HEK293 (cell line): ENCODE measurements around the gene EDNRB.

Experiments used
- BCL11A ChIP-seq: fragments of 450-650 bp; formaldehyde crosslinking; IDR thresholded peaks from 2 replicates; pipeline ENCODE4 v1.5.1; 2016; ENCODE audit warnings: low read depth, missing biosample characterization, missing genetic modification characterization
- KLF9 ChIP-seq: fragments of 450-650 bp; formaldehyde crosslinking; IDR thresholded peaks from 2 replicates; pipeline ENCODE4 v1.5.1; 2016; ENCODE audit warnings: missing biosample characterization, missing genetic modification characterization, low read depth
- PATZ1 ChIP-seq: fragments of 450-650 bp; formaldehyde crosslinking; IDR thresholded peaks from 2 replicates; pipeline ENCODE4 v1.5.1; 2016; ENCODE audit warnings: missing biosample characterization, missing genetic modification characterization
- SCRT2 ChIP-seq: fragments of 450-650 bp; formaldehyde crosslinking; IDR thresholded peaks from 2 replicates; pipeline ENCODE4 v1.5.1; 2016; ENCODE audit warnings: missing biosample characterization, missing genetic modification characterization
- YY1 ChIP-seq: fragments of 450-650 bp; formaldehyde crosslinking; IDR thresholded peaks from 2 replicates; pipeline ENCODE4 v1.5.1; 2018; ENCODE audit warnings: missing biosample characterization, missing genetic modification characterization
- ZNF10 ChIP-seq: fragments of 450-650 bp; formaldehyde crosslinking; IDR thresholded peaks from 2 replicates; pipeline ENCODE4 v1.5.1; 2017; ENCODE audit warnings: missing biosample characterization, missing genetic modification characterization
- ZNF146 ChIP-seq: fragments of 450-650 bp; formaldehyde crosslinking; IDR thresholded peaks from 2 replicates; pipeline ENCODE4 v1.5.1; 2016; ENCODE audit warnings: missing biosample characterization, missing genetic modification characterization
- ZNF302 ChIP-seq: fragments of 450-650 bp; formaldehyde crosslinking; IDR thresholded peaks from 2 replicates; pipeline ENCODE4 v1.5.1; 2016; ENCODE audit warnings: missing biosample characterization, missing genetic modification characterization, low read depth
- ZNF513 ChIP-seq: fragments of 450-650 bp; IDR thresholded peaks from 2 replicates; pipeline ENCODE4 v1.5.1; 2018; ENCODE audit warnings: missing biosample characterization, missing genetic modification characterization
- ZNF768 ChIP-seq: fragments of 450-650 bp; formaldehyde crosslinking; IDR thresholded peaks from 2 replicates; pipeline ENCODE4 v1.5.1; 2018; ENCODE audit warnings: missing biosample characterization, mild to moderate bottlenecking, missing genetic modification characterization
- TF ChIP-seq, protein P1 (sequence below): fragments of 450-650 bp; formaldehyde crosslinking; IDR thresholded peaks from 2 replicates; pipeline ENCODE4 v1.5.1; 2016; ENCODE audit warnings: missing biosample characterization, missing genetic modification characterization
- TF ChIP-seq, protein P2 (sequence below): fragments of 450-650 bp; formaldehyde crosslinking; IDR thresholded peaks from 2 replicates; pipeline ENCODE4 v1.5.1; 2016; ENCODE audit warnings: missing biosample characterization, missing genetic modification characterization
- TF ChIP-seq, protein P3 (sequence below): fragments of 450-650 bp; formaldehyde crosslinking; IDR thresholded peaks from 2 replicates; pipeline ENCODE4 v1.5.1; 2016; ENCODE audit warnings: missing biosample characterization, missing genetic modification characterization

DNA sequence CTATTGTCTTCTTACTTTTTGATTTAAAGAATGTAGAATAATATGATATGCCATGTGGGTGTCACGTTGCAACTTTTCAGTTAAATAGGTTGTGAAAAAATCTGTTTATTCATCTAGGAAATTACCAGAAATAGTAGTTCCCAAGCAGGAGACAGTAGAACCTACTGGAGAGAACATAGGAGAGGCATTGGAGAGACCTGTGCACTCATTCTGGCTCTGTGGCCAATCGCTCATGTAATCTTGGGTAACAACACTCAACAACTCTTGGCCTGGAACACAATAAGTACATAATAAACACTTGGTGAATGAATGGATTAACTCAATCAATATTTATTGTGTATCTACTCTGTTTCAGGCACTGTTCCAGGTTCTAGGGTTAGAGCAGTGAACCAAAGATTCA is 35.3 kb downstream of the EDNRB start:
- TF ChIP-seq, protein P1, sequence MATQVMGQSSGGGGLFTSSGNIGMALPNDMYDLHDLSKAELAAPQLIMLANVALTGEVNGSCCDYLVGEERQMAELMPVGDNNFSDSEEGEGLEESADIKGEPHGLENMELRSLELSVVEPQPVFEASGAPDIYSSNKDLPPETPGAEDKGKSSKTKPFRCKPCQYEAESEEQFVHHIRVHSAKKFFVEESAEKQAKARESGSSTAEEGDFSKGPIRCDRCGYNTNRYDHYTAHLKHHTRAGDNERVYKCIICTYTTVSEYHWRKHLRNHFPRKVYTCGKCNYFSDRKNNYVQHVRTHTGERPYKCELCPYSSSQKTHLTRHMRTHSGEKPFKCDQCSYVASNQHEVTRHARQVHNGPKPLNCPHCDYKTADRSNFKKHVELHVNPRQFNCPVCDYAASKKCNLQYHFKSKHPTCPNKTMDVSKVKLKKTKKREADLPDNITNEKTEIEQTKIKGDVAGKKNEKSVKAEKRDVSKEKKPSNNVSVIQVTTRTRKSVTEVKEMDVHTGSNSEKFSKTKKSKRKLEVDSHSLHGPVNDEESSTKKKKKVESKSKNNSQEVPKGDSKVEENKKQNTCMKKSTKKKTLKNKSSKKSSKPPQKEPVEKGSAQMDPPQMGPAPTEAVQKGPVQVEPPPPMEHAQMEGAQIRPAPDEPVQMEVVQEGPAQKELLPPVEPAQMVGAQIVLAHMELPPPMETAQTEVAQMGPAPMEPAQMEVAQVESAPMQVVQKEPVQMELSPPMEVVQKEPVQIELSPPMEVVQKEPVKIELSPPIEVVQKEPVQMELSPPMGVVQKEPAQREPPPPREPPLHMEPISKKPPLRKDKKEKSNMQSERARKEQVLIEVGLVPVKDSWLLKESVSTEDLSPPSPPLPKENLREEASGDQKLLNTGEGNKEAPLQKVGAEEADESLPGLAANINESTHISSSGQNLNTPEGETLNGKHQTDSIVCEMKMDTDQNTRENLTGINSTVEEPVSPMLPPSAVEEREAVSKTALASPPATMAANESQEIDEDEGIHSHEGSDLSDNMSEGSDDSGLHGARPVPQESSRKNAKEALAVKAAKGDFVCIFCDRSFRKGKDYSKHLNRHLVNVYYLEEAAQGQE: no peak
- TF ChIP-seq PATZ1 (no peak), ZNF513 (no peak), ZNF768 (tag by site-specific recombination) (no peak), KLF9 (tag by site-specific recombination) (no peak), YY1 (tag by site-specific recombination) (no peak), ZNF146 (tag by site-specific recombination) (no peak), SCRT2 (tag by site-specific recombination) (no peak), ZNF10 (tag by site-specific recombination) (no peak), BCL11A (tag by site-specific recombination) (no peak), ZNF302 (tag by site-specific recombination) (no peak)
- TF ChIP-seq, protein P2, sequence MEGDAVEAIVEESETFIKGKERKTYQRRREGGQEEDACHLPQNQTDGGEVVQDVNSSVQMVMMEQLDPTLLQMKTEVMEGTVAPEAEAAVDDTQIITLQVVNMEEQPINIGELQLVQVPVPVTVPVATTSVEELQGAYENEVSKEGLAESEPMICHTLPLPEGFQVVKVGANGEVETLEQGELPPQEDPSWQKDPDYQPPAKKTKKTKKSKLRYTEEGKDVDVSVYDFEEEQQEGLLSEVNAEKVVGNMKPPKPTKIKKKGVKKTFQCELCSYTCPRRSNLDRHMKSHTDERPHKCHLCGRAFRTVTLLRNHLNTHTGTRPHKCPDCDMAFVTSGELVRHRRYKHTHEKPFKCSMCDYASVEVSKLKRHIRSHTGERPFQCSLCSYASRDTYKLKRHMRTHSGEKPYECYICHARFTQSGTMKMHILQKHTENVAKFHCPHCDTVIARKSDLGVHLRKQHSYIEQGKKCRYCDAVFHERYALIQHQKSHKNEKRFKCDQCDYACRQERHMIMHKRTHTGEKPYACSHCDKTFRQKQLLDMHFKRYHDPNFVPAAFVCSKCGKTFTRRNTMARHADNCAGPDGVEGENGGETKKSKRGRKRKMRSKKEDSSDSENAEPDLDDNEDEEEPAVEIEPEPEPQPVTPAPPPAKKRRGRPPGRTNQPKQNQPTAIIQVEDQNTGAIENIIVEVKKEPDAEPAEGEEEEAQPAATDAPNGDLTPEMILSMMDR (tag by site-specific recombination): no peak
- TF ChIP-seq, protein P3, sequence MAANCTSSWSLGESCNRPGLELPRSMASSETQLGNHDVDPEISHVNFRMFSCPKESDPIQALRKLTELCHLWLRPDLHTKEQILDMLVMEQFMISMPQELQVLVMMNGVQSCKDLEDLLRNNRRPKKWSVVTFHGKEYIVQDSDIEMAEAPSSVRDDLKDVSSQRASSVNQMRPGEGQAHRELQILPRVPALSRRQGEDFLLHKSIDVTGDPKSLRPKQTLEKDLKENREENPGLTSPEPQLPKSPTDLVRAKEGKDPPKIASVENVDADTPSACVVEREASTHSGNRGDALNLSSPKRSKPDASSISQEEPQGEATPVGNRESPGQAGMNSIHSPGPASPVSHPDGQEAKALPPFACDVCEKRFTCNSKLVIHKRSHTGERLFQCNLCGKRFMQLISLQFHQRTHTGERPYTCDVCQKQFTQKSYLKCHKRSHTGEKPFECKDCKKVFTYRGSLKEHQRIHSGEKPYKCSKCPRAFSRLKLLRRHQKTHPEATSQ: no peak
